Activated CD4-positive, alpha-beta memory T cell treated with anti-CD3 and anti-CD28 coated beads, Interleukin-2, amount 10 ng/mL, durations not matched to agents 7 days and 5 days (primary cell): ENCODE results near the gene TDRD7. TPM values are rescaled to one million over a fixed set of nuclear protein-coding genes. Genes with fewer than 3 reads are reported as not detected.

Experiments used
- CTCF ChIA-PET: fragments of 350-600 bp; sonication (Branson Sonifier 250); formaldehyde crosslinking; loops from one replicate; lab custom pipeline; 2021; ENCODE audit warnings: antibody characterized with exemption, inconsistent platforms; lab: Charles Lee
- POLR2A ChIA-PET: fragments of 350-600 bp; sonication (Branson Sonifier 250); formaldehyde crosslinking; loops from one replicate; lab custom pipeline; 2021; ENCODE audit warnings: antibody characterized with exemption; lab: Charles Lee
- DNase-seq: peaks from one replicate; pipeline ENCODE4 v3.0.0-alpha.2; 2020
- H3K27ac Mint-ChIP-seq: one replicate; pipeline ENCODE4 v1.8.0; 2021; ENCODE audit warnings: mild to moderate bottlenecking, mixed read lengths
- H3K27me3 Mint-ChIP-seq: one replicate; pipeline ENCODE4 v1.8.0; 2021; ENCODE audit warnings: mixed read lengths
- H3K36me3 Mint-ChIP-seq: one replicate; pipeline ENCODE4 v1.8.0; 2021; ENCODE audit warnings: low read depth, mixed read lengths
- H3K4me1 Mint-ChIP-seq: one replicate; pipeline ENCODE4 v1.8.0; 2021; ENCODE audit warnings: mixed read lengths
- H3K4me3 Mint-ChIP-seq: one replicate; pipeline ENCODE4 v1.8.0; 2021; ENCODE audit warnings: mild to moderate bottlenecking, mixed read lengths
- H3K9me3 Mint-ChIP-seq: one replicate; pipeline ENCODE4 v1.8.0; 2021; ENCODE audit warnings: mixed read lengths
- total RNA-seq, 2 experiments: library from RNA; stranded (reverse); gene quantifications; one replicate each; pipeline ENCODE4 v1.2.3, GENCODE V29; 2021

TDRD7 gene
- total RNA-seq, 2 experiments from 2014 or later = 19.4 to 19.8 TPM

DNA sequence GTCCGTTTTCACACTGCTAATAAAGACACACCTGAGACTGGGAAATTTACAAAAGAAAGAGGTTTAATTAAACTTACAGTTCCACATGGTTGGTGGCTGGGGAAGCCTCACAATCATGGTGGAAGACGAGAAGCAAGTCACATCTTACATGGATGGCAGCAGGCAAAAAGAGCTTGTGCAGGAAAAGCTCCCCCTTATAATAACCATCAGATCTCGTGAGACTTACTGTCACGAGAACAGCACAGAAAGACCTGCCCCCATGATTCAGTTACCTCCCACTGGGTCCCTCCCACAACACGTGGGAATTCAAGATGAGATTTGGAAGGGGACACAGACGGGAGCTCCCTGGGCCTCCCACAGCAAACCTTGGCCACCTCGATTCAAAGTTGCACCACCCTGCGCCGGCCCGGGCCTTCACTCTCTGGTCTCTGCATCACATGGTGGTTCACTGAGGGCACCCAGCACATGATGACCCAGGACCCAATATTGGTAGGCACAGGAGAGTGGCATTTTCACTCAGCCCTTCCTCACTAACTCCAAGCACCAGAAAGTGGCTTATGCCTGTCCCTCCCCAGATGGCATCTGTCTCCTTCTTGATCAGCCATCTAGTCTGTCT is 21.0 kb upstream of the TDRD7 start:
- H3K9me3 Mint-ChIP-seq = no peaks in the 10 kb centered on the region
- H3K27ac Mint-ChIP-seq = no peak overlapping the region
- H3K4me3 Mint-ChIP-seq = no peak overlapping the region
- peaks cover 61% of the 10 kb centered on the region for H3K27me3 Mint-ChIP-seq
- ChIA-PET POLR2A (interaction anchor here (0.8 kb wide), 1 partner anchor 242 kb away, joined by 3 read pairs; the partner anchor contains the start of genes NCBP1 and TSTD2), CTCF (no interaction called here)
- H3K36me3 Mint-ChIP-seq = no peaks in the 10 kb centered on the region
- no peak for DNase-seq
- peaks cover 23% of the 10 kb centered on the region for H3K4me1 Mint-ChIP-seq

DNA sequence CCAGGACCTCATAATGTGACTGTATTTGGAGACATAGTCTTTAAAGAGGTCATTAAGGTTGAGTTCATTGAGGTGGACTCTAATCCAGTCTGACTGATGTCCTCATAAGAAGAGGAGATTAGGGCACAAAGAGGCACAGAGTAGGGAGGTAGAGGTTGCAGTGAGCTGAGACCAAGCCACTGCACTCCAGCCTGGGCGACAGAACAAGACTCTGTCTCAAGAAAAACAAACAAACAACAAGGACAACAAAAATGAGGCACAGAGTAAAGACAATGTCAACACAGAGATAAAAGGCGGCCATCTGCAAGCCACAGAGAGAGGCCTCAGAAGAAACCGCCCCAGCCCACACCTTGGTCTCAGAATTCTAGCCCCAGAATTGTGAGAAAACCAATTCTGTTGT is 17.0 kb upstream of the TDRD7 start:
- DNase-seq = no peak
- ChIA-PET POLR2A (no interaction called here), CTCF (no interaction called here)
- no peak overlapping the region for H3K4me3 Mint-ChIP-seq
- H3K27me3 Mint-ChIP-seq = peaks cover 59% of the 10 kb centered on the region
- peaks cover 29% of the 10 kb centered on the region for H3K4me1 Mint-ChIP-seq
- no peak overlapping the region for H3K27ac Mint-ChIP-seq
- no peaks in the 10 kb centered on the region for H3K36me3 Mint-ChIP-seq
- no peaks in the 10 kb centered on the region for H3K9me3 Mint-ChIP-seq

DNA sequence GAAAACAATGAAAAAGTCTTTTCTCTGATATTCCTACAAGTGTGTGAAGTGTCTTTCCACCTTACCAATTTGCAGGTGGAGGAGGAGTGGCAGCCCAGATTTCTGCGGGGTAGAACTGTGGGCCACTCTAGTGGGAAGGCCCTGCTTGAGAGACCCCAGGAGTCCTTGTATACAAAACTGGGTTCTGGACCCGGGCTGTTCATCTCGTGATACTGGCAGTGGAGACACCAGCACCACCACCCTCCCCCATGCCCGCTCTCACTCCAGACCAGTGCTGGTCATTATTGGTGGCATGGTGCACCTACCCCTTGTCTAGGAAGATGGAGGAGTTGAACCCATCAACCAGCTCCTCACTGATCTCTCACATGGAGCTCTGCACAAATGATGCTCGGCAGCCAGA is 16.2 kb upstream of the TDRD7 start:
- Mint-ChIP-seq H3K27ac (no peak overlapping the region), H3K4me3 (no peak overlapping the region), H3K27me3 (peaks cover 61% of the 10 kb centered on the region), H3K4me1 (peaks cover 28% of the 10 kb centered on the region), H3K36me3 (no peaks in the 10 kb centered on the region), H3K9me3 (no peaks in the 10 kb centered on the region)
- CTCF ChIA-PET = interaction anchor here (0.7 to 1.9 kb wide), 3 partner anchors 8 to 171 kb away, joined by 3 to 11 read pairs (median 3); no protein-coding TSS in a partner anchor
- POLR2A ChIA-PET = no interaction called here
- no peak for DNase-seq

DNA sequence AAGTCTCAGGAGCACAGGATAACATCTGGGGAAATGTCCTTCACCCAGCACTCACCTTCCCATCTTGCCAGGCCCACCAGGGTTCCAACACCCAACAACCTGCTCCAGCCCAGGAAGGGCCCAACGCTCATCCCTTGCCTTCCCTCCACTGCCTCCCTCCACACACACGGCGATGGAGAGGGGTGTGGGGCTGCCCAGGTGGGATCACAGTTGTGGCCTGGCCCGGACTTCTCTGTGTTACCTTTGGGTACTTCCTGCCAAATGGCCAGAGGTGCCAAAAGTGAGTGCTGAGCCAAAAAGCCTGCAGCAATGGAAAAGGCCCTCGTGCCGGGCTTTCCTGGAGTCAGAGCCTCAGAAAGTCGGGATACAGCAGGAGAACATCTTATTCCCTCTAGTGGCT is 15.6 kb upstream of the TDRD7 start:
- POLR2A ChIA-PET = interaction anchor here (2.6 kb wide), 1 partner anchor 9 kb away, joined by 15 read pairs; no protein-coding TSS in a partner anchor
- Mint-ChIP-seq H3K27me3 (peaks cover 63% of the 10 kb centered on the region), H3K27ac (no peak overlapping the region), H3K9me3 (no peaks in the 10 kb centered on the region), H3K4me1 (peaks cover 28% of the 10 kb centered on the region), H3K36me3 (no peaks in the 10 kb centered on the region), H3K4me3 (no peak overlapping the region)
- CTCF ChIA-PET = interaction anchor here (1.2 to 3.5 kb wide), 5 partner anchors 9 to 540 kb away, joined by 3 to 21 read pairs (median 3); partner anchors contain the start of gene TDRD7
- no peak for DNase-seq

DNA sequence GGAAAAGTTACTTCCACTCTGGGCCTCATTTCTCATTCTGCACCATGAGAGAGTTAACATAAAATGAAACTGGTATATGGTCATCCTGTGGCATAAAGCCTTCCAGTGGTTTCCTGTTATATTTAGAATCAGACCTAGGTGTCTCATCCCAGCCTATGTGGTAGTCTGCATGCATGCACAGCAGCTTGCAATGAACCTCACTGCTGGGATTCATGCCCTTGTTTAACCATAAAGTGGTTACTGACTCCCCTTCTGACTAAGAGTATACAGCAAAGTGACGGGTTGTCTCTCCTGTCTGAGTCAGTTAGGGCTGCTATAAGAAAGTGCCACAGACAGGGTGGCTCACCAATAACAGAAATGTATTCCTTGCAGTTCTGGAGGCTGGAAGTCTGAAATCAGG is 14.7 kb upstream of the TDRD7 start:
- peaks cover 28% of the 10 kb centered on the region for H3K4me1 Mint-ChIP-seq
- ChIA-PET POLR2A (interaction anchor here (2.6 kb wide), 1 partner anchor 10 kb away, joined by 15 read pairs; no protein-coding TSS in a partner anchor), CTCF (interaction anchor here (0.9 to 3.5 kb wide), 9 partner anchors 8 to 541 kb away, joined by 3 to 21 read pairs (median 5); partner anchors contain the start of gene TDRD7)
- H3K27ac Mint-ChIP-seq = no peak overlapping the region
- H3K4me3 Mint-ChIP-seq = no peak overlapping the region
- peaks cover 62% of the 10 kb centered on the region for H3K27me3 Mint-ChIP-seq
- H3K36me3 Mint-ChIP-seq = no peaks in the 10 kb centered on the region
- DNase-seq = peak; percentile 65
- no peaks in the 10 kb centered on the region for H3K9me3 Mint-ChIP-seq

DNA sequence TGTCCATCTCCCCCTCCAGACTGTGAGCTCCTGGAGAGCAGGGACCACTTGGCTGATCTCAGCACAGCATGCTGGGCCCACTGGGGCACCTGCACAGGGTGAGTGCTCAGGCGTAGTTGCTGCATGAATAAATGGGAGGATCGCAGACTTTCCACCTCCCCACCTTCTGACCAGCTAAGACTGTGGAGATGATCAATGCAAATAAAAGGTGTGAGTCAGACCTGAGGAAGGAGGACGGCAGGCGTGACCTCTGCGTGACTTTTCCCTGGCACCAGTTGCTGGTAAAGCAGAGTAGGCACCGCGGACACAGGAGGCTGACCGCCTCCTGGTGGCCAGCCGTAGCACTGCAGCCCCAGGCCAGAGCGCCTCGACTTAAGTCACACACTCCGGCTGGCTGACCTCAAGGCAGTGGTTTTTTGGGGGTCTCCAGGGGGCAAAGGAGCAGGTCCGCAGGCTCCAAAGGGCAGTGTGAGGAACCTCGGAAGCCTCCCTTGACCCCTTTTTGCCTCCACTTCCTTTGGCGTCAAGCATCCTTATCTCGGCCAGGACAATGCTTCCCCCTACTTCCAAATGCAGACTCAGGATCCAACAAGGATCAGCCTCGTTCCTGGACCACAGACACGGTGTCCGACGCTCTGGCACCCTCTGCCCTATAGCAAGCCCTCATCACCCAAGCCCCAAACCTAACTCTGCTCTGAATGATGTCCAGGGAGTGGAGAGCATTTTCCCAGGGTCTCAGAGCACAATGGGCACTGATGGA is 12.7 kb upstream of the TDRD7 start:
- no peak overlapping the region for H3K27ac Mint-ChIP-seq
- H3K4me3 Mint-ChIP-seq = no peak overlapping the region
- H3K27me3 Mint-ChIP-seq = peaks cover 56% of the 10 kb centered on the region
- H3K9me3 Mint-ChIP-seq = peaks cover 7% of the 10 kb centered on the region
- peak; percentile 70 for DNase-seq
- ChIA-PET CTCF (interaction anchor here (1.1 to 3.5 kb wide), 6 partner anchors 9 to 543 kb away, joined by 3 to 21 read pairs (median 4); no protein-coding TSS in a partner anchor), POLR2A (interaction anchor here (2.6 kb wide), 1 partner anchor 12 kb away, joined by 15 read pairs; no protein-coding TSS in a partner anchor)
- H3K4me1 Mint-ChIP-seq = peaks cover 28% of the 10 kb centered on the region
- peaks cover 6% of the 10 kb centered on the region for H3K36me3 Mint-ChIP-seq

DNA sequence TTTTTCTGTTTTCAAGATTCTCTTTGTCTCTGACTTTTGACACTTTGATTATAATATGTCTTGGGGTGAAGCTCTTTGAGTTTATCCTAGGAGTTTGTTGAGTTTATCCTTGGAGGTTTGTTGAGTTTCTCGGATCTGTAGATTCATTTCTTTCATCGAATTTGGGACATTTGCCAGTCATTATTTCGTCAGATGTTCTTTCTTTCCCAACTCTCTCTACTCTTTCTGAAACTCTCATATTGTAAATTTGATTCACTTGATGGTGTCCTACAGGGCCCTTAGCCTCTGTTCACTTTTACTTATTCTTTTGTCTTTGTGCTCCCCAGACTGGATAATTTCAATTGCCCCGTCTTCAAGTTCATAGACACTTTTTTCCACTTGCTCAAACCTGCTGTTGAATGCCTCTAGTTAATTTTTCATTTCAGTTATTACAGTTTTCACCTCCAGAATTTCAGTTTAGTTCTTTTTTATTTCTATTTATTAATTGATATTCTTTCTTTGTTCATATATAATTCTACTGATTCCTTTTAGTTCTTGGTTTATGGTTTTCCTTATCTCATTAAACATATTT is 8.1 kb upstream of the TDRD7 start:
- H3K27me3 Mint-ChIP-seq = peaks cover 72% of the 10 kb centered on the region
- no peak for DNase-seq
- peaks cover 12% of the 10 kb centered on the region for H3K9me3 Mint-ChIP-seq
- H3K4me1 Mint-ChIP-seq = peaks cover 8% of the 10 kb centered on the region
- POLR2A ChIA-PET = no interaction called here
- CTCF ChIA-PET = interaction anchor here (1.2 to 1.5 kb wide), 2 partner anchors 17 to 212 kb away, joined by 4 to 7 read pairs; no protein-coding TSS in a partner anchor
- H3K36me3 Mint-ChIP-seq = peaks cover 6% of the 10 kb centered on the region
- H3K4me3 Mint-ChIP-seq = no peak overlapping the region
- H3K27ac Mint-ChIP-seq = no peak overlapping the region

DNA sequence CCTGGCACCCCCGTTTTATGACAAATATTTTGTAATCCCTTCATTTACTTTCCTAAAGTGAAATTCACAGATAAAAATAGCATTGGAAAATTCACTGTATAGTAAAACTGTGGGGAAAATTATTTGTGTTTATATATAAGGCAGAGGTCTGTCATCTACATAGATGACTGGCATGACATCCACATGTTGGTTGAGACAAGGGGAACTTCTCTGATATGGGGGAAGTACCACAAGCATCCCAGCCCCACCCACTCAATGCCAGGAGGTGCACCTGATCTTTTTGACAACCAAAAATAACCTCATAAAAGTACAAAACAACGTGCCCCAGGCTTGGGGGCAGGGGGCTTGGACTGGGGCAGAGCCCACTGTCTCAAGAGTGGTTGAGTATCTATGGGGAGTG is 6.3 kb upstream of the TDRD7 start:
- DNase-seq = no peak
- Mint-ChIP-seq H3K27me3 (peaks cover 69% of the 10 kb centered on the region), H3K4me1 (no peaks in the 10 kb centered on the region), H3K4me3 (no peak overlapping the region), H3K36me3 (peaks cover 6% of the 10 kb centered on the region), H3K9me3 (peaks cover 12% of the 10 kb centered on the region), H3K27ac (no peak overlapping the region)
- POLR2A ChIA-PET = no interaction called here
- CTCF ChIA-PET = interaction anchor here (1.3 to 1.4 kb wide), 2 partner anchors 9 to 210 kb away, joined by 3 to 4 read pairs; no protein-coding TSS in a partner anchor

DNA sequence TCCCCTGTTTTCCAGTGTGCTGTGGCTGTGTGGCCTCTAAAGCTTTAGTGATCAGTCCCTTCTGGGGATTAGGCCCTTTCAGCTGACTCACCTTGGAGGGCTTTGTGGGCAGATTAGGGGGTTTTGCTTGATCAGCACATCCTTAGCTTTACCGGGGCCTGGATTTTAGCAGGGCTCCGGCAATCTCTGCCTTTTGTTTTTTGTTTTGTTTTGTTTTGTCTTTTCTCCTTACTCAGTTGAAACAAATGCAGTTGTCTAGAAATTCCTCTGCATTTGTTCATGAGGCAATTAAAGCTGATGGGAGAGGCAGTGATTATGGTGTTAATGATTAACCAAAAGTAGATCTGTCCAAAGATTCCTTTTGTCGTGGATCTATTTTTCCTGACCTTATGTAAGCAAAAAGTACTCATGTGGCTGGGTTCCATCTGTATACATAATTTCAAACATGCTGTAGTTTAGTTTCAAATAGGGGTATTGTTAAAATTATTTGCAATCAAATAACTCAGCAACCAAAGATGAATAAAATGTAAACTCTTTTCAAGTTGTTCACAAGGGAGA is 5.2 kb upstream of the TDRD7 start:
- CTCF ChIA-PET = interaction anchor here (1.4 to 1.8 kb wide), 3 partner anchors 9 to 550 kb away, joined by 4 to 6 read pairs (median 5); no protein-coding TSS in a partner anchor
- DNase-seq = no peak
- H3K36me3 Mint-ChIP-seq = peaks cover 10% of the 10 kb centered on the region
- H3K9me3 Mint-ChIP-seq = peaks cover 12% of the 10 kb centered on the region
- H3K27ac Mint-ChIP-seq = no peak overlapping the region
- peaks cover 62% of the 10 kb centered on the region for H3K27me3 Mint-ChIP-seq
- no peak overlapping the region for H3K4me3 Mint-ChIP-seq
- H3K4me1 Mint-ChIP-seq = peaks cover 4% of the 10 kb centered on the region
- POLR2A ChIA-PET = no interaction called here

DNA sequence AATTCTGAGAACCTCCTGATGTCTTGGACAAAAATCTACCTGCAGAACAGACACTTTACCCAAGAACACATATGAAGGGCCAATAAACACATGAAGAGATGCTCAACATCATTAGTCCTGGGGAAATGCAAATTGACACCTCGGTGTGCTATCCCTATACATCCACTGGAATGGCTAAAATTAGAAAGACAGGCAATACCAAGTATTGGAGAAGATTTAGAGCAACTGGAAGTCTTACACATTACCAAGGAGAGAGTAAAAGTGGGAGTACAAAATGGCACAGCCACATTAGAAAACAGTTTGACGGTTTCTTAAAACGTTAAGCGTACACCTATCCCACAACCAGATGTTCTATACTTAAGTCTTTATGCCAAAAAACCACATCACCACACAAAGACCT is 3.3 kb upstream of the TDRD7 start:
- H3K9me3 Mint-ChIP-seq = peaks cover 11% of the 10 kb centered on the region
- ChIA-PET POLR2A (no interaction called here), CTCF (interaction anchor here (1.0 to 2.5 kb wide), 5 partner anchors 11 to 552 kb away, joined by 3 to 8 read pairs (median 5); no protein-coding TSS in a partner anchor)
- peaks cover 15% of the 10 kb centered on the region for H3K4me1 Mint-ChIP-seq
- no peak for DNase-seq
- no peak overlapping the region for H3K27ac Mint-ChIP-seq
- no peak overlapping the region for H3K4me3 Mint-ChIP-seq
- peaks cover 58% of the 10 kb centered on the region for H3K27me3 Mint-ChIP-seq
- peaks cover 15% of the 10 kb centered on the region for H3K36me3 Mint-ChIP-seq

DNA sequence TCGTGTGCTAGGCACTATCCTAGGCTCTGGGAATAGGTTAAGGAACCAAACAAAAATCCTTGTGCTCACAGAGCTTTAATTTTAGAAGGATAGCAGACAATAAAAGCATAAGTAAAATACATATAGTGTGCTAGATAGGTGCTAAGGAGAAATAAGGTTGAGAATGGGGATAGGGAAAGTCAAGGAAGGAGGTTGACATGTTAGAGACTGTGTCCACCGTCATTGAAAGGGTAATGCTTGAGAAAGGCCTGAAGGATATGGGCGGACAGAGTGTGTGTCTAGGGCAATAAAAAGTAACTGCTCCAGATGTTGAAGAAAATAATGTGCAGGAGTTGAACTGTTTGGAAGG is 482 bp upstream of the TDRD7 start:
- H3K27ac Mint-ChIP-seq = peak overlapping the region; percentile 68
- CTCF ChIA-PET = interaction anchor here (0.8 to 2.0 kb wide), 11 partner anchors 10 to 553 kb away, joined by 3 to 9 read pairs (median 4); partner anchors contain the start of gene TMOD1
- peaks cover 28% of the 10 kb centered on the region for H3K4me1 Mint-ChIP-seq
- H3K9me3 Mint-ChIP-seq = no peaks in the 10 kb centered on the region
- no peak for DNase-seq
- H3K27me3 Mint-ChIP-seq = peaks cover 38% of the 10 kb centered on the region
- H3K4me3 Mint-ChIP-seq = peak overlapping the region; percentile 84
- POLR2A ChIA-PET = interaction anchor here (2.0 kb wide), 1 partner anchor 222 kb away, joined by 14 read pairs; the partner anchor contains the start of genes NCBP1 and TSTD2
- H3K36me3 Mint-ChIP-seq = peaks cover 14% of the 10 kb centered on the region
